Inflammatory macrophage treated with lipopolysaccharide for 1 hour (primary cell): ENCODE results near the gene NCKAP5.
"Not testable (repeated sequence)": the region's sequence is repeated elsewhere in the genome, so short reads cannot be mapped to it uniquely, and the experiment has no call there.

Source experiments
- DNase-seq, 2 donors: peaks; one replicate each; pipeline ENCODE4 v3.0.0-alpha.2; 2020 to 2022

The NCKAP5 gene

GRCh38 chr2:133519677-133520076, 48.6 kb downstream of the NCKAP5 start:
- not testable (repeated sequence) for DNase-seq

- DNase-seq: no peak
Observed at GRCh38 chr2:133518700-133519344, 49.4 kb downstream of the NCKAP5 start.

GRCh38 chr2:133517876-133518275, 50.4 kb downstream of the NCKAP5 start:
- DNase-seq: no peak

- no peak for DNase-seq
Observed at GRCh38 chr2:133516405-133517026, 51.7 kb downstream of the NCKAP5 start.

GRCh38 chr2:133515271-133515670, 53.0 kb downstream of the NCKAP5 start:
- DNase-seq: no peak

- DNase-seq: no peak
Observed at GRCh38 chr2:133513893-133514292, 54.4 kb downstream of the NCKAP5 start.

- no peak for DNase-seq
Observed at GRCh38 chr2:133512121-133512520, 56.1 kb downstream of the NCKAP5 start.

- no peak for DNase-seq
Observed at GRCh38 chr2:133511679-133512078, 56.6 kb downstream of the NCKAP5 start.

GRCh38 chr2:133509777-133510176, 58.5 kb downstream of the NCKAP5 start:
- DNase-seq: no peak

- no peak for DNase-seq
Observed at GRCh38 chr2:133508546-133509165, 59.6 kb downstream of the NCKAP5 start.

- DNase-seq: no peak
Observed at GRCh38 chr2:133506996-133507395, 61.3 kb downstream of the NCKAP5 start.

- DNase-seq: no peak
Observed at GRCh38 chr2:133504566-133505505, 63.4 kb downstream of the NCKAP5 start.

- no peak for DNase-seq
Observed at GRCh38 chr2:133503927-133504326, 64.3 kb downstream of the NCKAP5 start.

- no peak for DNase-seq
Observed at GRCh38 chr2:133503323-133503722, 64.9 kb downstream of the NCKAP5 start.

GRCh38 chr2:133502678-133503077, 65.6 kb downstream of the NCKAP5 start:
- no peak for DNase-seq

GRCh38 chr2:133500917-133501316, 67.3 kb downstream of the NCKAP5 start:
- DNase-seq: no peak

GRCh38 chr2:133498662-133499585, 69.3 kb downstream of the NCKAP5 start:
- no peak for DNase-seq

GRCh38 chr2:133497951-133498565, 70.2 kb downstream of the NCKAP5 start:
- no peak for DNase-seq

- no peak for DNase-seq
Observed at GRCh38 chr2:133497270-133497893, 70.9 kb downstream of the NCKAP5 start.

- no peak for DNase-seq
Observed at GRCh38 chr2:133496501-133497269, 71.6 kb downstream of the NCKAP5 start.
